A172 (cell line): Measurements from ENCODE around the gene ZFP90. TPM values are rescaled to one million over a fixed set of nuclear protein-coding genes. Genes with fewer than 3 reads are reported as not detected.
"Not testable (repeated sequence)": the region's sequence is repeated elsewhere in the genome, so short reads cannot be mapped to it uniquely, and the experiment has no call there.

Experiments
- DNase-seq: peaks from one replicate; pipeline ENCODE4 v3.0.0-alpha.2; 2015; ENCODE audit warnings: low spot score
- total RNA-seq: library from RNA; depleted of rRNA; stranded (reverse); fragments of >200 nt; shearing (Covaris generic); gene quantifications from 2 replicates; pipeline ENCODE4 v1.2.3, GENCODE V29; 2014

ZFP90 gene
- total RNA-seq, 1 experiment from 2014 or later, result 38.9 TPM

GRCh38 chr16:68517606-68518166 is 21.4 kb upstream of the ZFP90 start:
- DNase-seq, result no peak

- no peak for DNase-seq
Measured at GRCh38 chr16:68519225-68519745, 19.8 kb upstream of the ZFP90 start.

DNA sequence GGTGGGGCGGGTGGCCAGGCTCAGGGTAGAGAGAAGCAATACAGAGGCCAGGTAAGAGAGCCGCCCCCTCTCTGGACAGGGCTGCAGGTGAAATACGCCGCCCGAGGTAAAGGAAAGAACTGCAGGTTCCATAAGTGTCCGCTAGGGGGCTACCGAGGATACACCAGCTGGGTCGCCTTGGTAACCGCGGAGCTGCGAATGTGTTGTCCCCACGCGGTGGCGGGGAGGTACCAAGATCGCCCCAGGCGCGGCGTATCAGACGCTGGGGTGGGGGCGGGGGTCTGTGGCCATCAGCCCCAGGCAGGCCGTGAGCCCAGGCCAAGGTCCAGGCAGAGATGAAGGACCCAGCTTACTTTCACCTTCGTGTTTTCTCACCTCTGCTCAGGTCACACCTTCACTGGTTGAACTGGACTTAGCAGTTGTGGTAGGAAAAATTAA is 18.4 kb upstream of the ZFP90 start:
- DNase-seq, result peak; percentile 92

DNA sequence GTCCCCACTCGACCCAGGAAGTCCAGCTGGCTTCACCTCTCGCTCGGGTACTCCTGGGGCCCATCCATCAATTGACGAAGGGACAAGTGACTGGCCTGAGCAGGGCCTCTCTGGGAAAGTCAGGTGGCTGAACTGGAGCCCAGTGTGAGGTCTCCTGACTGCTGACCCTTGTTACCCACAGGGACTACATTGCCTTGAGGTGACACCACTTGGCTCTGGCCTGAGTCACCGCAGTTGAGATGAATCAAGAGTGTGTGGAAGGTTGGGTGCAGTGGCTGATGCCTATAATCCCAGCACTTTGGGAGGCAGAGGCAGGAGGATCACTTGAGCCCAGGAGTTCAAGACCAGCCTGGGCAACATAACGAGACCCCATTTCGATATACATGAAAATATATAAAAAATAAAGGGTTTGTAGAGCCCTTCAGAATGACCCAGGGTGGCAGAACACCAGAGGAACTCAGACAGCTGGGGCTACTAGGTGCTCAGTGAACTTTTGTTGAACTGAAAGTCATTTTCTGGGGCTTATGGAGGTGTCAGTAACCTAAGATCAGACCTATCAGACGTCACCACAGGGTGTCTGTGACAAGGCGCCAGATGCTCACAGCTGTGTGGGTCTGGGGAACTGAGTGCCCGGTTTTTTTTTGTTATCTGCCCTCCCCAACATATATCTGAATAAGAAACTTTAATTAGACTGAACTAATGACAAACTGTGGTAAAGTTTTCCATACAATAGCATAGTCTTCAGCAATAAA is 14.8 kb upstream of the ZFP90 start:
- no peak for DNase-seq

GRCh38 chr16:68526143-68526781 is 12.8 kb upstream of the ZFP90 start:
- no peak for DNase-seq

DNA sequence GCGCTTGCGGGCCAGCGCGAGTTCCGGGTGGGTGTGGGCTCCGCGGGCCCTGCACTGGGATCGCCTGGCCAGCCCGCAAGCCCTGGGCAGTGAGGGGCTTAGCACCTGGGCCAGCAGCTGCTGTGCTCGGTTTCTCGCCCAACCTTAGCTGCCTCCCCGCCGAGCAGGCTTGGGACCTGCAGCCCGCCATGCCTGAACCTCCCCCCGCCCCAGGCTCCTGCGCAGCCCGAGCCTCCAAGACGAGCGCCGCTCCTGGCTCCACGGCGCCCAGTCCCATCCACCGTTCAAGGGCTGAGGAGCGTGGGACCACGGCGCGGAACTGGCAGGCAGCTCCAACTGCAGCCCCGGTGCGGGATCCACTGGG is 12.3 kb upstream of the ZFP90 start:
- DNase-seq, result no peak

DNA sequence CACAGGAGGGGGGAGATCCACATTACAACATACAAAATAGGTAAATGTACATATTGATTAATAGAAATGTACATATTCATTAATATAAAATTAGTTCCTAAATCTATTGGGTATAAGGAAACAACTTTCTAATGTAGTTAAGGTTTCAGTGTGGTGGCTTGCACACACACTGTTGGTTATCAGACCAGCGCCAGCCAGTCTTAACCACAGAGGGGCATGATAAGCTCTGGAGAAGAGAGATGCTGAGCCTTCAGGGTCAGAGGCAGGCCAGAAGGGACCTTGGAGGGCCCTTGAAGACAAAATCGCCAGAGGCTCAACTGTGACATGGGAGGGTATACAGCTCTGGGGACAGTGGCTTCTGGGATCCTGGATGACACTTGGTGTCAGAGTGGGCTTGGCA is 10.9 kb upstream of the ZFP90 start:
- DNase-seq, result no peak

DNA sequence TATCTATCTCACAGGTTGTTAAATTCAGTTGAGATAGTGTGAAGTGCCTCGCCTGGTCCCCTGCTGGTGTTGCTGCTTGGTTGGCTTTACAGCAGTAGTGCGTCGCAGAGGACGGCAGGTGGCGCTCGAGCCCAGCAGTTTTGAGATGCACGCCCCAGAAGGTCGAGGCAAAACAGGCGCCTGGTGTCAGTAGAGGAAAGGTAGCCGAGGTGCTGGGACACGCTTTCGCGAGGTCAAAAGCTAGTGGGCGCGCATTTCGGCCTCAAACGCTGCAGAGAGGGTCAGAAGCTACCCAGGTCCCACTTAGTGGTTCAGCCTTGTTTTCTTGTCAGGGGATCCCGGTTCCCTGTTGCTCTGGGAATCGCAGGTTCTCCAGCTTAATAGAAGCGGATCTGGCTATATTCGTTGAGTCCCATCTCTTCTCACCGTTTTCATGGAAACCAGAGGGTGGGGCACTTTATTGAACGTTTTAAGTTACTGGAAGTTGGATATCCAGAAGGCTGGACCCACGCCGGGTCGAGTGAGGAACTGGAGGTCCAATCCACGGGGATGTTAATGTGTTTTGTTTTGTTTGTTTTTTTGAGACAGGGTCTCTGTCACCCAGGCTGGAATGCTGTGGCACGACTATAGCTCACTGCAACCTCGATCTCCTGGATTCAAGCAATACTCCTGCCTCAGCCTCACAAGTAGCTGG is 10.3 kb upstream of the ZFP90 start:
- peak; percentile 66 for DNase-seq

DNA sequence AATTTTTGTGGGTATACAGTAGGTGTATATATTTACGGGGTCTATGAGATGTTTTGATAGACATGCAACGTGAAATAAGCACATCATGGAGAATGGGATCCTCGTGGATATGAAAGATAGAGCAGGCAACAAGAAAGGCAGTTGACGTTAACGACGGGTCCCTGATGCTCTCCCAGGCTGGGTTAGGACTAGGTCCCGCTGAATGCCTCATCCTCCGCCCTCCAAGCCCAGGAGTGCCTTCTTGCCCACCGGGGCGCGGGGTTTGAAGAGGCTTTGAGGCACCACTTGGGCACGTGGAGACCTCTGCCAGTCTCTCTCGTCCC is 9.5 kb upstream of the ZFP90 start:
- DNase-seq, result no peak

GRCh38 chr16:68529931-68530701 is 9.0 kb upstream of the ZFP90 start:
- DNase-seq, result peak; percentile 72

- no peak for DNase-seq
Measured at GRCh38 chr16:68533937-68534336, 5.2 kb upstream of the ZFP90 start.

DNA sequence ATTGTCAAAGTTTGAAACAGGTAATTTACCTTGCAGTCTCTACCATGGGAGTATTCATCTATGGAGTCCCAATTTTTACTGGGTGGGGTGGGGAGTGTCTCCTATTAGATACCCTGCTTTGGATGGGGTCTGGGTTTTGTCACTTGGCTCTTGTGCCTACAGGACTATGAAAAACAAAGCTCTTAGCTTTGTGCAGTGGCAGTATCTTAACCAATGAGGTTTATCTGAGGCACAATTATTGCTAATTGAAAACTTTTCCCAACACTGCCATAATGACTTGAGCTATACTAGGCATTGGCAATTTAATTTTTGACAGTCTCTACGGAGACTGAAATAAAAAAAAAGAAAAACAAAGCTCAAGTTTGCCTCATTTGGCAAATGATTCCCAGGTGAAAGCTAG is 3.8 kb upstream of the ZFP90 start:
- no peak for DNase-seq

DNA sequence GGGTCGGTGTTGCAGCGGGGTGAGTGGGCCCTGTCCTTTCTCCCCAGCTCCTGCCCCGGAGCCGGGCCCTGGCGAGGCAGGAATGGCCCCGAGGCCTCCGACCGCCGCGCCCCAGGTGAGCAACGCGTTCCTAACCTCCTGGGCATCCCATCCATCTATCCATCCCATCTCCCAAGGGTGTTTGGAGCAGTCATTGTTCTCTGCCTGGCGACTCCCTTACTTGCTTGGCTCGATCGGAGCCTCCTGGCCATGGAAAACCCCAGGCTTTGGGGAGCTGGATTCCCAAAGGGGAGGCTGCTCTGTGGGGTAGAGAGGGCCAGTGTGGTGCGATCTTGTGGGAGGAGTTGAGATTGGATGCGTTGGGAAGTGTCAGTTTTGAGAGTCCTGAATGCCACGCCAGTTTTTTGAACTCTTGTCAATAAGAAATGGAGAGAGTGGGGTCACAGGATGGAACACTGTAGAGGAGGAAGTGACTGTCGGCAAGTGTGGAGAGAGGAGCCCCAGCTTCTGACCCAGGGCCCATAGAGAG is 684 bp downstream of the ZFP90 start:
- peak; percentile 31 for DNase-seq

DNA sequence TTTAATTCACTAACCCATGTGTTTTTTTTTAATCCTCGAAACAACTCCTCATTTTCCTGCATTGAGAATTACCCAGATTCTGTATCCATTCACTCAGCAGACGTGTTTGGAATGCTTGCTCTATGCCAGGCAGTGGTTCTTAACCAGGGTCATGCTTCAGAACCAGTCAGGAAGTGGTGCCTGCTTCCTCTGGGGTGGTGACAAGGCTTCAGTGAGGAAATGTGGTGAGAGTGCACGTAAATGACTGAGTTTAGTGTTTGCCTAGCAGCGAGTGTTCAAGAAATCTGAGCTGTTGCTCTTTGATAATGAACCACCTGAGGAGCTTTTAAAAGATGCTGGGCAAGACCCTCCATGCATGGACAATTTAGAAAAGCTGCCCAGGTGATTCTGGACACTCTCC is 9.9 kb downstream of the ZFP90 start:
- no peak for DNase-seq

- DNase-seq, result no peak
Measured at GRCh38 chr16:68553186-68553585, 14.1 kb downstream of the ZFP90 start.

DNA sequence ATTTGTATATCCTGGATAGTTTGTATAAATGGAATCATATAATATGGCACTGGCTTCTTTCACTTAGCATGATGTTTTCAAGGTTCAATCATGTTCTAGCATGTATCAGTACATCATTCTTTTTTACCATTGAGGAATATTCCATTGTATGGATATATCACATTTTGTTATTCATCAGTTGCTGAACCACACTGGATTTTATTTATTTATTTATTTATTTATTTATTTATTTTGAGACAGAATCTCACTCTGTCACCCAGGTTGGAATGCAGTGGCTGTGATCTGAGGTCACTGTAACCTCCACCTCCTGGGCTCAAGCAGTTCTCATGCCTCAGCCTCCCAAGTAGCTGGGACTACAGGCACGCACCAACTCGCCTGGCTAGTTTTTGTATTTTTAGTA is 21.2 kb downstream of the ZFP90 start:
- not testable (repeated sequence) for DNase-seq

GRCh38 chr16:68563631-68564381 is 24.7 kb downstream of the ZFP90 start:
- DNase-seq, result no peak

- DNase-seq, result peak; percentile 21
Measured at GRCh38 chr16:68564382-68564985, 25.4 kb downstream of the ZFP90 start.

DNA sequence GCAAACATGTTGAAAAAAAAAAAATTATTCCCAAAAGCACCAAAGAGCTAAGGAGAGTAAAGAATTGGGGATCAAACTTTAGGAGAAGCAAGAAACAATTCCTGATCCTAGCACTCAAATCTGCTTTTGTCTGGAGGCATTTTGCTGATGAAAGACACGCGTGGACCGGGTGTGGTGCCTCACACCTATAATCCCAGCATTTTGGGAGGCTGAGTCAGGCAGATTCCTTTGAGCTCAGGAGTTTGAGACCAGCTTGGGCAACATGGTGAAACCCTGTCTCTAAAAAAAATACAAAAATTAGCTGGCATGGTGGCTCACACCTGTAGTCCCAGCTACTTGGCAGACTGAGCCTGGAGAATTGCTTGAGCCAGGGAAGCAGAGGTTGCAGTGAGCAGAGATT is 35.4 kb downstream of the ZFP90 start:
- no peak for DNase-seq

- no peak for DNase-seq
Measured at GRCh38 chr16:68575082-68575481, 36.0 kb downstream of the ZFP90 start.
